Measurements from ENCODE around the gene CDK17. TPM values are rescaled to one million over a fixed set of nuclear protein-coding genes. Genes with fewer than 3 reads are reported as not detected.

The CDK17 gene
- total and polyA plus RNA-seq, 2 of the 8 experiments (the other 6 are each of a cell fraction or from before 2014, with no cell fraction given), result 5.8 to 20.0 TPM

GRCh38 chr12:96387981-96388380 lies 12.3 kb downstream of the CDK17 start:
- Histone ChIP-seq H3K79me1 (ENCODE audit: low read depth, low read length) (no peaks in the 10 kb centered on the region; the same call in none of the 2 replicates), H4K20me1 (replicated peaks in 1 of 2; ENCODE audit: control insufficient read depth in 1 of 2, insufficient read depth in 2 of 2, low read length in 2 of 2) (no peaks in the 10 kb centered on the region), H3K9ac (replicated peaks in 1 of 4; ENCODE audit: extremely low read depth in 1 of 4, low read depth in 3 of 4, low read length in 3 of 4) (no peak overlapping the region), H4K5ac (ENCODE audit: insufficient read length, low read depth, low read length) (no peak overlapping the region), H3K18ac (ENCODE audit: extremely low read depth, low read length) (no peak overlapping the region), H3K14ac (ENCODE audit: insufficient read length) (no peak overlapping the region), H3K4me1 (replicated peaks in 1 of 4; ENCODE audit: control insufficient read depth in 3 of 4, insufficient read depth in 4 of 4, low read length in 3 of 4) (no peaks in the 10 kb centered on the region), H3K27me3 (replicated peaks in 1 of 4; ENCODE audit: control insufficient read depth in 3 of 4, extremely low read depth in 1 of 4, insufficient read depth in 3 of 4, low read length in 3 of 4) (no peaks in the 10 kb centered on the region), H3K4me2 (ENCODE audit: insufficient read depth in 1 of 2, low read depth in 2 of 2, low read length in 2 of 2) (no peak overlapping the region), H3K36me3 (ENCODE audit: control insufficient read depth in 2 of 4, insufficient read depth in 4 of 4, low read length in 3 of 4) (no peaks in the 10 kb centered on the region), H3K23me2 (ENCODE audit: low read depth, low read length) (no peaks in the 10 kb centered on the region), H3K56ac (replicated peaks; ENCODE audit: insufficient read length, low read depth, low read length) (no peak overlapping the region), H2AFZ (ENCODE audit: low read length) (no peak overlapping the region), H3K79me2 (ENCODE audit: control insufficient read depth in 1 of 2, insufficient read depth in 2 of 2, low read length in 2 of 2) (peaks cover 0 to 75% of the 10 kb centered on the region in 2 experiments; a peak in 3 of 4 replicates), H3K4ac (replicated peaks; ENCODE audit: insufficient read length, low read depth, low read length) (no peak overlapping the region), H2BK5ac (ENCODE audit: low read depth, low read length) (no peak overlapping the region), H2AK5ac (ENCODE audit: low read depth, low read length) (no peak overlapping the region), H4K8ac (ENCODE audit: extremely low read depth, insufficient read depth, low read length) (no peak overlapping the region), H3K23ac (ENCODE audit: insufficient read length) (no peak overlapping the region), H4K91ac (replicated peaks; ENCODE audit: insufficient read length, low read length) (no peak overlapping the region), H3K27ac (ENCODE audit: low read depth, low read length) (no peak overlapping the region), H3K9me3 (ENCODE audit: insufficient read depth in 2 of 2, low read depth in 1 of 2, low read length in 1 of 2) (no peaks in the 10 kb centered on the region), H2BK20ac (ENCODE audit: low read length) (no peak overlapping the region), H2BK120ac (replicated peaks; ENCODE audit: low read depth, low read length) (no peak overlapping the region), H2BK12ac (ENCODE audit: low read depth, low read length) (no peak overlapping the region), H3K4me3 (ENCODE audit: extremely low read depth in 1 of 4, insufficient read depth in 2 of 4, low read depth in 3 of 4, low read length in 4 of 4) (no peak overlapping the region), H2BK15ac (ENCODE audit: low read length) (no peak overlapping the region)
- CTCF ChIA-PET (ENCODE audit: partially characterized antibody), result interaction anchor here (0.6 to 1.9 kb wide), 4 partner anchors 10 to 149 kb away, joined by 3 to 7 read pairs (median 5); partner anchors contain the start of gene CDK17
- FAIRE-seq (no peak), DNase-seq (ENCODE audit: low read depth in 1 of 2, low spot score in 2 of 2) (no peak)
- 91% methylated on average over 1 of the region's 1 CpG; no CpG with 5 or more reads in 1 of the 2 experiments for WGBS, 2 experiments (ENCODE audit: extremely low coverage in 1 of 2, insufficient coverage in 1 of 2, insufficient read length in 1 of 2, insufficient replicate concordance in 2 of 2, low coverage in 1 of 2, low lambda C conversion rate in 2 of 2, missing lambda C conversion rate in 1 of 2)
- POLR2A ChIA-PET (ENCODE audit: partially characterized antibody), result no interaction called here
- TF ChIP-seq CBX8 (IDR thresholded peaks at IDR 0.05; ENCODE audit: borderline replicate concordance, low read depth, low read length), result no peak
- no peak for TF ChIP-seq KDM1A (IDR thresholded peaks at IDR 0.05; ENCODE audit: borderline replicate concordance, low read length)
- no peak for TF ChIP-seq TCF12 (IDR thresholded peaks at IDR 0.05; ENCODE audit: low read depth, low read length)
- no peak for TF ChIP-seq NRF1 (IDR thresholded peaks at IDR 0.05; ENCODE audit: low read depth, low read length)
- TF ChIP-seq RAD21 (IDR thresholded peaks at IDR 0.05 in 1 of 2, conservative IDR thresholded peaks at IDR 0.05 in 1 of 2; ENCODE audit: low read depth in 2 of 2, low read length in 2 of 2), result no peak
- TF ChIP-seq EP300 (IDR thresholded peaks at IDR 0.05; ENCODE audit: borderline replicate concordance in 1 of 2, low read depth in 2 of 2, low read length in 2 of 2), result no peak
- no peak for TF ChIP-seq KDM4A (IDR thresholded peaks at IDR 0.05; ENCODE audit: low read depth, low read length, severe bottlenecking)
- no peak for TF ChIP-seq KDM5A (IDR thresholded peaks at IDR 0.05; ENCODE audit: low read length)
- no peak for TF ChIP-seq NANOG (IDR thresholded peaks at IDR 0.05; ENCODE audit: insufficient read depth, low read depth, low read length, poor library complexity, severe bottlenecking)
- no peak for TF ChIP-seq RNF2 (IDR thresholded peaks at IDR 0.05; ENCODE audit: borderline replicate concordance, low read depth, low read length, missing control alignments, poor library complexity, severe bottlenecking)
- no peak for TF ChIP-seq SIN3A (conservative IDR thresholded peaks at IDR 0.05 in 1 of 2, IDR thresholded peaks at IDR 0.05 in 1 of 2; ENCODE audit: low read depth in 1 of 2, low read length in 2 of 2)
- no peak for TF ChIP-seq CEBPB (IDR thresholded peaks at IDR 0.05; ENCODE audit: low read depth, low read length)
- no peak for TF ChIP-seq SIX5 (IDR thresholded peaks at IDR 0.05; ENCODE audit: low read depth, low read length)
